ENCODE measurements around the gene ALOX15B. TPM values are rescaled to one million over a fixed set of nuclear protein-coding genes. Genes with fewer than 3 reads are reported as not detected.

Gene ALOX15B
- total and polyA plus RNA-seq, 9 of the 15 experiments (the other 6 are each of a cell fraction or from before 2014, with no cell fraction given), result 0.04 TPM; not detected in 8

- no peak for TF ChIP-seq ZNF644 (tag; IDR thresholded peaks at IDR 0.05; ENCODE audit: low read depth)
These were observed 43.4 kb downstream of the ALOX15B start (continued) for GRCh38 chr17:8082292-8082691.

GRCh38 chr17:8084250-8084649, 45.4 kb downstream of the ALOX15B start:
- no TSS peak for BruUV-seq (replicated peaks)
- Histone ChIP-seq H3K4me2 (ENCODE audit: insufficient read depth, low read length) (no peak overlapping the region), H3K36me3 (ENCODE audit: control insufficient read depth, insufficient read depth, low read length) (no peaks in the 10 kb centered on the region), H3K27ac (ENCODE audit: extremely low read depth, low read depth, low read length) (no peak overlapping the region), H2AFZ (ENCODE audit: low read depth, low read length) (no peak overlapping the region), H3K9ac (ENCODE audit: insufficient read depth in 1 of 2, low read depth in 2 of 2, low read length in 2 of 2) (no peak overlapping the region), H3K9me1 (ENCODE audit: control insufficient read depth, insufficient read depth, low read length) (no peaks in the 10 kb centered on the region), H3K79me2 (ENCODE audit: control insufficient read depth, insufficient read depth, low read length) (no peaks in the 10 kb centered on the region), H3K4me1 (replicated peaks in 1 of 2; ENCODE audit: control insufficient read depth in 2 of 2, insufficient read depth in 2 of 2, low read length in 2 of 2) (peaks cover 10 to 25% of the 10 kb centered on the region in 2 experiments; a peak in 4 of 5 replicates), H3K27me3 (ENCODE audit: control insufficient read depth in 2 of 2, insufficient read depth in 2 of 2, low read length in 2 of 2) (peaks cover 0 to 8% of the 10 kb centered on the region in 2 experiments; a peak in 2 of 5 replicates), H4K20me1 (replicated peaks; ENCODE audit: control insufficient read depth, insufficient read depth, low read length) (no peaks in the 10 kb centered on the region), H3K4me3 (no peak overlapping the region), H3K9me3 (replicated peaks; ENCODE audit: control insufficient read depth, insufficient read depth, low read depth, low read length) (no peaks in the 10 kb centered on the region)
- ChIA-PET POLR2A (interaction anchor here (0.6 to 0.7 kb wide), 2 partner anchors 26 to 157 kb away, joined by 3 to 4 read pairs; no protein-coding TSS in a partner anchor), CTCF (ENCODE audit: low intra/inter-chr PET ratio) (interaction anchor here (0.7 kb wide), 1 partner anchor 702 kb away, joined by 3 read pairs; no protein-coding TSS in a partner anchor)
- intact Hi-C loops (cut with micrococcal nuclease), result no loop called here
- DNase-seq (ENCODE audit: extremely low read depth in 1 of 4, low spot score in 3 of 4) (no peak), ATAC-seq (no peak), FAIRE-seq (no peak)
- in situ Hi-C loops (cut with MboI), result no loop called here
- no peak for TF ChIP-seq MECOM (CRISPR knock-in tag; IDR thresholded peaks at IDR 0.05)
- no peak for TF ChIP-seq ZSCAN32 (CRISPR knock-in tag; IDR thresholded peaks at IDR 0.05)
- no peak for TF ChIP-seq E2F6 (IDR thresholded peaks at IDR 0.05; ENCODE audit: borderline replicate concordance in 1 of 2, extremely low read depth in 1 of 2, insufficient read depth in 1 of 2, insufficient read length in 1 of 2, low read depth in 1 of 2, low read length in 1 of 2, poor library complexity in 1 of 2, severe bottlenecking in 1 of 2)
- TF ChIP-seq ARID2 (IDR thresholded peaks at IDR 0.05), result no peak
- TF ChIP-seq DACH1 (IDR thresholded peaks at IDR 0.05; ENCODE audit: partially characterized antibody), result no peak
- no peak for TF ChIP-seq ZBTB12 (CRISPR knock-in tag; IDR thresholded peaks at IDR 0.05)
- TF ChIP-seq POLR2B (IDR thresholded peaks at IDR 0.05; ENCODE audit: low read depth, partially characterized antibody), result no peak
- WGBS (ENCODE audit: insufficient coverage, low coverage, missing lambda C conversion rate), result 44% methylated on average over 4 of the region's 6 CpGs
